Pulmonary artery endothelial cell (primary cell): ENCODE results near the gene GSTK1. TPM values are rescaled to one million over a fixed set of nuclear protein-coding genes. Genes with fewer than 3 reads are reported as not detected.
A peak's percentile ranks its signal among the peaks of the same experiment; 100 is the strongest.
"Not testable (repeated sequence)": the region's sequence is repeated elsewhere in the genome, so short reads cannot be mapped to it uniquely, and the experiment has no call there.

Experiments used
- DNase-seq: peaks from one replicate; pipeline ENCODE4 v3.0.0-alpha.2; 2011; ENCODE audit warnings: low read depth, low spot score
- total RNA-seq: library from RNA; depleted of rRNA; stranded (reverse); fragments of >200 nt; gene quantifications from 2 replicates; pipeline ENCODE4 v1.2.3, GENCODE V29; 2014

GSTK1 gene
- total RNA-seq: 76.0 and 90.9 TPM in 2 replicates

DNA sequence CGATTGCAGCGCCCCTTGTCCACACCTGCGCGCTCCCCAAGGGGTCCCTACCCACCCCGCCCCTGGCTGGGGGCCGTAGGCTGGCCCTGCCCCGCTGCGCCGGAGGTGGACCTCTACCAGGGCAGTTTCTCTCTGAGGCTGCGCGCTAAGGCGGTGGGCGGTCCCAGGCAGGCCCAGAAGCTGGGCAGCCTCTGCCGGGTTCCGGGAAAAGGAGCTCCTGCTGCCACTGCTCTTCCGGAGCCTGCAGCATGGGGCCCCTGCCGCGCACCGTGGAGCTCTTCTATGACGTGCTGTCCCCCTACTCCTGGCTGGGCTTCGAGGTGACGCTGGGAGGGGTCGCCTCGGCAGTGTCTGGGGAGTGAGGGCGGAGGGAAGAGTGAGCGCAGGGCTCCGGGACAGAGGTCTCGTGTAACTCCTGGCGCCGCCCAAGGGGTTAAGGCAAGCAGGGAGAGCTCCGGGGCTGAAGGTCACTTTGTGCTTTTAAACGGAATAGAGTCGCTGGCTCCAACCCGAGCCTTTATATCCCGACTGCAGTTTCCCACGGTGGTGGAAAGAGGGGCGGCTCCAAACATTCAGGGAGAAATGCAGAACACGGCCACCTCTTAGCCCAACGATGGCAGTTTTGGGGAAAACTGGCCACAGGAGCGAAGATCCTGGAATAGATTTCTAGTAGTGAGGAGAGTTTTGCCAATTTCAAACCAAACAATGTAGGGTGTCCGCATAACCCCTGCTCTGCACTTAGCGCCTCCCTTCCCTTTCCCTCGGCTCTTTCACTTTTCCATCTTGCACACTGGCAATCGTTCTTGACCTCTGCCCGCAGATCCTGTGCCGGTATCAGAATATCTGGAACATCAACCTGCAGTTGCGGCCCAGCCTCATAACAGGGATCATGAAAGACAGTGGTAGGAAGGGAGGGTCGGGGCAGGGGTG, at the start of gene GSTK1:
GSTK1 (plus strand) TSS at position 176 of the 930 bp plus-strand sequence; CDS start at position 249, 73 bp downstream.
- no peak for DNase-seq

DNA sequence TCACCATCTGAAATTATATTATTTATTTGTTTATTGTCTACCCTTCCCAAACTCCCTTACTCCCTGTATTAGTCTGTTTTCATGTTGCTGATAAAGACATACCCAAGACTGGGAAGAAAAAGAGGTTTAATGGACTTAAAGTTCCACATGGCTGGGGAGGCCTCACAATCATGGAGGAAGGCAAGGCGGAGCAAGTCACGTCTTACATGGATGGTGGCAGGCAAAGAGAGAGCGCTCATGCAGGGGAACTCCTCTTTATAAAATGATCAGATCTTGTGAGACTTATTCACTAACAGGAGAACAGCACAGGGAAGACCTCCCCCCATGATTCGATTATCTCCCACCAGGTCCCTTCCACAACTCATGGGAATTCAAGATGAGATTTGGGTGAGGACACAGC, 49.8 kb upstream of the GSTK1 start:
- DNase-seq: not testable (repeated sequence)

DNA sequence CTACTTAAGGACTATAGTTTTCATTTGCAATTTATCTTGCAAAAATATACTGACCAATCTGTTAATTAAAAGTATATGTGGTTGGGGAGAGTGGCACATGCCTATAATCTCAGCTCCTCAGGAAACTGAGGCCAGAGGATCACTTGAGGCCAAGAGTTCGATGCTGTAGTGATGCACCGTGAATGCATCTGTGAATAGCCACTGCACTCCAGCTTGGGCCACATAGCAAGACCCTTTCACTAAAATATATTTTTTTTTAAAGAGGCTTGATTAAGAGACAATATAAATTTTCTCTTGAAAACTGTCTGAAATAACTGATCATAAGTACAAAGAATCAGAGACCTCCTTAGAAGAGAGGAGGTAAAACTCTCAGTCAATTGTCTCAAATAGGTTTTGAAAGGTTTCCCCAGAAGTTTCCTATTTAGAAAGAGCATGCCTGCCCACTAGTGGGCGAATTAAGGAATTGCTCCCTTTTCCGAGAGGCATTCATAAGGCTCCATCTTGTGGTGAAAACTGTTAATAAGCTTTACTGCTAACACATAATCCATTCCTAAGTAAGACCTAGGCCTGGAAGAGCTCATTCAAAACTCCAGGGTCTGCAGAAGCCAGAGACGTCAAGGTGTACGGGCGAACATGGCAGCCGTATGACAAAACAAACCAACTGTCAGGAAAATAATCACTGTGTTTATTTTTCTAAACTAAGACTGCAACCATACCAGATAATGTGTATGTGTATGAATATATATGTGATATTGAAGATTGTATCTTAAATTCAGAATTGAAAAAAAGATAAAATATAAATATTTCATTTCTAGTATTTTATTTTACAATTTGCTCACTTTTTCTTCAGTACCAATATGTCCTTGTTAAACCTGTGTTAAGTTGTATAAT, 48.2 kb upstream of the GSTK1 start:
- DNase-seq: peak; percentile 60

DNA sequence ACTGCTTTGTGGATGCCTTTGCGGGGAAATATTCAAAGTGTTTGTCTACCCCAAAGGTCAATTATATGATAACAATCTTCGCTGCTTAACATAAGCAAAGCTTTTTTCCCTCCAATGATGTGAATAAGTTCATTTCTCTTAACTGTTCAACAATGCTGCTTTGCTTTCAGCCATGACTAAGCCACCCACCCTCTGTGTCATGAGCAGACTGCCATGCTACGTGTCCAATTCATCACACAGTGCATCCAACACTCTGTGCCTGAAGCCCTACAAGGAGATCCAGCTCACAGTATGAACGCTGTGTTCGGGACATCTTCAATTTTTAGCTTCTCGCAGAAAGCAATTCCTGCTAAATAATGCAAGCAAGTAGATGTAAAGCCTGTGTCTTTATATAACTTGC, 47.1 kb upstream of the GSTK1 start:
- no peak for DNase-seq

DNA sequence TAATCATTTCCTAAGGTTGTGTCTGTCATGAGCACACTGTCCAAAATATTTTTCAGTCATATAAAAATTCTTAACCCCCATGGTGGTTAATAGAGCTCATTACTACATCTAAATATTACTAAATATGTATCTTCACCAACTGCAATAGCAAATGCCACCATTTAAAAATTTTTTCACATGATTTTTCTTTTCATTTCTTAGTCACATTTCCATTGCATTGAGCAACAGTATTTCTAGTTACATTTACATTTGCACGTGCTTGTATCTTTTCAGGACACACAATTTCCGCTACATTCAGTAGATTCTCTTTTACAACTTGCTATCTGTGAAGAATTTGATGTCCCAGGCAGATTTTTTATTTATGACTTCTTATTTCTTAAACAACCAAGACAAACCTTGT, 46.6 kb upstream of the GSTK1 start:
- no peak for DNase-seq

DNA sequence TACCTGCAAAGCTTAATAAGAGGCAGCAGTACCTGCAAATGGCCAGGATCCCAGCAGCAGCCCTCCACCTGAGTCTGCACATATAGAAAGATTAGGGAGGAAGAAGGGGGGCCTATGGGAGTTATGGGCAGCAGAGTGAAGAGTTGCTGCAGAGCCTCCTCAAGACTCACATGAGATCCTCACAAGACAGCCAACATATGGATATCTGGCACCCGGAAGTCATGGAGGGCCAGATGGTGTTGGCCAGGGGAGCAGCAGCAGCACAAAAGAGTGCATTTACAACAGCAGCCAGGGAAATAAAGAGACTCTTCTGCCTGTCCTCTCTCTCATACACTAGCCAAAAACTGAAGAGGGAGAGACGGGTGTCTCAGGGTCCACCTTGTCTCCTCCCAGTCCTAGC, 45.4 kb upstream of the GSTK1 start:
- DNase-seq: no peak

DNA sequence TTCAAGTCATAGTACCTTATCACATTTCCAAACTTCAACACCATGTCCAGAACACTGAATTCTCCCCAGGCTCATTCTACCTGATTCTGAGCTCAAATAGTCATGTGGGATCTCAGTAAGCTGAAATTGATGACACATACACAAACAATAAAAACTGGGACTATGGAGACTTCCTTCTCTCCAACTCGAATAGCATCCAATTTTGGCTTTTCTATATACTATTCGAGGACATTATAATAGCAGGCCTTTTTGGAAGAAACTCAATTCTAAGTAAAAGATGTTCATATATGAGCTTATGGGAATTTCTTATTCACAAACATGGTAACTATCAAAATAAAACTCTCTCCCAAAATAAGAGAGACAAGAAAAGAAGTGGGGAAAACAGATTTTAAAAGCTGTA, 42.0 kb upstream of the GSTK1 start:
- DNase-seq: no peak

DNA sequence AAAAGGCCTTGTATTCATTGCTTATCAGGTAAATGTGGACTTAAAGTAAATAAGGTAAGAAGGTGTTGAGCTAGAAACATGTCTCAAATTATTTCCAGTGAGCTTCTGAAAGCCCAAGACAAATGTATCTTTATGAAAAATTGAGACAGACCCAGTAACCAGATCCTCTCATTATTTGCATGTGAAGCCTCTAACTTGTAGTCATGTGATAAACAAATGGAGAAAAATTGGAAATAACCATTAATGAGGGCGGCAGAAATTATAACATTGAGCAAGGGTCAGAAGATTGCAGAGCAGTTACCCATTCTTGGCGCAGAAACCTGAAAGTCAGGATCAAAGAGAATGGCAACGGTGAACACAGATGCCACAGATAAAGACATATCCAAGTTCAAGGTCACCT, 41.5 kb upstream of the GSTK1 start, which contains the start of gene TAS2R40:
TAS2R40 (plus strand) TSS at position 301 of the 400 bp plus-strand sequence; CDS start at position 343, 42 bp downstream.
- no peak for DNase-seq

DNA sequence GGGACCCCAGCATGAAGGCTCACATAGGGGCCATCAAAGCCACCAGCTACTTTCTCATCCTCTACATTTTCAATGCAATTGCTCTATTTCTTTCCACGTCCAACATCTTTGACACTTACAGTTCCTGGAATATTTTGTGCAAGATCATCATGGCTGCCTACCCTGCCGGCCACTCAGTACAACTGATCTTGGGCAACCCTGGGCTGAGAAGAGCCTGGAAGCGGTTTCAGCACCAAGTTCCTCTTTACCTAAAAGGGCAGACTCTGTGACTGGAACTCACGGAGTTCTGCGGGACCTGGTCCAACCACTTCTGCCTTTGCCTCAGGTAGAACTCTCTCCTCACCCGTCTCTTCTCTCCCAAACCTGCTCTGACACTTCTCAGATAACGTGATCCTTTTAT, 40.5 kb upstream of the GSTK1 start:
- DNase-seq: no peak

DNA sequence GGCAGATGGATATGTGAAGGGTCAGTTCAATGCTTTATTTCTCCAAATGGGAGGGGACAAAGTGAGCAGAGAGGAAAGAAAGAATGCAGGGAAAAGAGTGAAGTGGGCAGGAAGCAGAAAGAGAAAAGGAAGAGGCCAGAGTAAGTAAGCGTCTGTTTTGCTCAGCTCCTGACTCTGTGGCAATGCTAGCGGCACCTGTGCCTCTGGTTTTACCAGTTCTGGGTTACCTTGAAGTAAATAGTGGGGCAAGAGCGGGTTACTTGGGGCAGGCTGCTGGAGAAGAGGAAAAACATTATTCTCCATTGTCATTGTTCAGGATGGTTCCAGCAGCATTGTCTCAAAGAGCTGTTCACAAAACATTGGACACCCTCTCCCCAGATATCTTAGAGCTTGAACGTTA, 39.5 kb upstream of the GSTK1 start:
- no peak for DNase-seq

DNA sequence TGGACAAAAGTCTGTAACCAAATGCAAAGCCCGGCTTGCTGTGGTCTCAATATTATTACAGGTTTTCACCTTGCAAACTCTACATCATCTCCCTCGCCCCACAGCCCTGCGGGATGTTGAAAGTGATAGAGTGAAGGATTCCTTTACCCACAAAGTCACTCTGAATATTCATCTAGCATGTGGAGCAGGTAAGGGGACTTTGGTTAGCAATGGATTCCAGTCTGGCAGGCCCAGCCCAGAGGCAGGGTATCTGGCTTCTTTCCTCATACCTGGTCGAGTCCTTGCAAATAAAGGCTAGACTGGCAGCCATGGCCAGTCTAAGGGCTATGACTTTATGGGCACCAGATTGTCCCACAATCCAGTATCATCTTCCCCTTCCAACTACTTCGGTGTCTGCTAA, 38.2 kb upstream of the GSTK1 start:
- DNase-seq: no peak

DNA sequence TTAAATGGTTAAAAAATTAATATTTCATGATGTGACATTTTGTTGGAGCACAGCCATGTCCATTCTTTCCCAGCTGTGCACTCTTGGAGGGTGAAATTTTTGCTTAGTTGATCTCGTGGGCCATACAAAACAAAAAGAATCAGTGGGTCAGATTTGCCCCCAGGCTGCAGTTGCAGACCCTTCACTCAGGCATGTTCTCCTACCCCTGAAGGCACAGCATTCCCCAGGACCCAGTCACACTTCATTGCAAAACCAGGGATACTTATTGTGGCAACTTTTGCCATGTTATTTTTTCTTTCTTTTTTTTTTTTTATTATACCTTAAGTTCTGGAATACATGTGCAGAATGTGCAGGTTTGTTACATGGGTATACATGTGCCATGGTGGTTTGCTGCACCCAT, 35.4 kb upstream of the GSTK1 start:
- no peak for DNase-seq

DNA sequence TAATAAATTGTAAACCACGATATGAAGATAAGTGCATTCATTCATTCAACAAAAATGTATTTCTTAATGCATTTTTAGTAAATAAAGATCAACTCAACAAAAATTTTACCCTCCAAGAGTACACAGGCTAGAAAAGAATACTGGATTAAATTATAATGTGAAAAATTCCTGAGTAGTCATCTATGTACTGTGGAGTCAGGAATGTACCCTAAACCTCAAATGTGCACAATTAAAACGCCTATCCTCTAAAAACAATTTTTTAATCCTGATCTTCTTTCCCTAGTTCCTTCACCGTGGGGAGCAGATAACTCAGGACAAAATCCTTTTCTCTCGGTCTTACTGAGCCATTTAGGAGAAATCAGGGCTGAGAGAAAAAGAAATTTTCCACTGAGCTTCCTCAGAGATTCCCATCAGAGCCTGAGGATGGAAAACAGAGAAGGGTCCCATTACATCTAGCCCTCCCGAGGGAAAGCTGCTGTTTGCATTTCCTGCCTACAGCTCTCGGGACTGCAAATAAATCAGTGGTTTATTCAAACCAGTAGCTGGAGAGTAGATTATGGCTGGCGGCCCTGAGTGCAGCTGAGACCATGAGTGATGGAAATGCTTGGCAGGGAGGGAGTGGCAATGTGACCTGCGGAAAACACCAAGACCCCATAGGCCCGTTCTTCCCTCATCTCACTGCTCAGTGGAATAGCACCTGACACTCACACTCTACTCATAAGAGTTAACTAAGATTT, 34.0 kb upstream of the GSTK1 start:
- no peak for DNase-seq

DNA sequence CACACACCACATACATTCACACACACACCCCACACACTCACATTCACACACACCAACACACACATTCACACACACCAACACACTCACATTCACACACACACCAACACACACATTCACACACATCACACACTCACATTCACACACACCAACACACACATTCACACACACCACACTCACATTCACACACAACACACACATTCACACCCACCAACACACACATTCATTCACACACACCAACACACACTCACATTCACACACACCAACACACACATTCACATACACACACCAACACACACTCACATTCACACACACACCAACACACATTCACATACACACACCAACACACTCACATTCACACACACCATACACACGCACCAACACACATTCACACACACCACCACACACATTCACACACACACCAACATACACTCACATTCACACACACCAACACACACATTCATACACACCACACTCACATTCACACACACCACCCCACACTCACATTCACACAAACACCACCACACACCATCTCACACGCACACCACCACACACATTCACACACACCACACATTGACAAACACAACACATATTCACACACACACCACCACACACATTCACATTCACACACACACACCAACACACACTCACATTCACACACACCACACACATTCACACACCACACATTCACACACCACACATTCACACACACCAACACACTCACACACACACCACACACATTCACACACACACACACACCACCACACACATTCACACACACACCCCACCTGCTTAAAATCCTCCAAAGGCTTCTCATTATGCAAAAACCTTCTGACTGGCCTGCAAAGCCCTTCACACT, 32.4 kb upstream of the GSTK1 start:
- no peak for DNase-seq

DNA sequence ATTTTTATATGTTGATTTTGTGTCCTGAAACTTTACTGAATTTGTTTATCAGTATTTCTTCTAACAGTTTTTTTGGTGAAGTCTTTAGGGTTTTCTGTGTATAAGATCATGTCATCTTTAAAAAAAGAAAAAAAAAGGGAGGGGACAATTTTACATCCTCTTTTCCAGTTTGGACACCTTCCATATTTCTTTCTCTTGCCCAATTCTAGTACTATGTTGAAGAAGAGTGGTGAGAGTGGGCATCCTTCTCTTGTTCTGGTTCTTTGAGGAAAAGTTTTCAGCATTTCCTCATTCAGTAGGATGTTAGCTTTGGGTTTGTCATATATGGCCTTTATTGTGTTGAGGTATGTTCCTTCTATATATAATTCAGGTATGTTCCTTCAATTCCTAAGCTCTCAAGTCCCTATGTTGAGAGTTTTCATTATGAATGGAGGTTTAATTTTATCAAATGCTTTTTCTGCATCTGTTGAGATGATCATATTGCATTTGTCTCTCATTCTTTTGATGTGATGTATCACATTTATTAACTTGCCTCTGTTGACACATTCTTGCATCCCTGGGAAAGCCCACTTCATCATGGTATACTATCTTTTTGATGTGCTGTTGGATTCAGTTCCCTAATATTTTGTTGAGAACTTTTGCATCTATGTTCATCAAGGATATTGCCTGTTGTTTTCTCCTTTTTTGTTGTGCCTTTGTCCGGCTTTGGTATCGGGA, 29.3 kb upstream of the GSTK1 start:
- DNase-seq: no peak

DNA sequence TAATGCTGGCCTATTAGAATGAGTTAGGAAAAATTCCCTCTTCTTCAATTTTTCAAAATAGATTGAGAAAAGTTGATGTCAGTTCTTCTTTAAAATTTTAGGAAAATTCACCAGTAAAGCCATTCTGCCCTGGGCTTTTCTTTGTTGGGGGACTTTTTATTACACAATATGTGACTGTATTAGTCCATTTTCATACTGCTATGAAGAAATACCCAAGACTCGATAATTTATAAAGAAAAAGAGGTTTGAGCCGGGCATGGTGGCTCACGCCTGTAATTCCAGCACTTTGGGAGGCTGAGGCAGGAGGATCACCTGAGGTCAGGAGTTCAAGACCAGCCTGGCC, 28.7 kb upstream of the GSTK1 start:
- no peak for DNase-seq

DNA sequence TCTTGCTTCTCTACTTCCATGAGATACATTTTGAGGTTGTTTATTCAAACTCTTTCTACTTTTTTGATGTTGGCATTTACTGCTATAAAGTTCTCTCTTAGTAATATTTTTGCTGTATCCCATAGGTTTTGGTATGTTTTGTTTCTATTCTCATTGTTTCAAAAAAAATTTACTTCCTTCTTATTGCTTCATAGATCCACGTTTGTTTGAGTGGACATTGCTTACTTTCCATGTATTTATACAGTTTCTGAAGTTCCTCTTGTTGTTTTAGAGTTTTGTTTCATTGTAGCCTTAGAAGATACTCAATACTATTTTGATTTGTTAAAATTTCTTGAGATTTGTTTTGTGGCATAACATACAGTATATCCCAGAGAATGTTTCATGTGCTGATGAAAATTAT, 27.7 kb upstream of the GSTK1 start:
- no peak for DNase-seq

DNA sequence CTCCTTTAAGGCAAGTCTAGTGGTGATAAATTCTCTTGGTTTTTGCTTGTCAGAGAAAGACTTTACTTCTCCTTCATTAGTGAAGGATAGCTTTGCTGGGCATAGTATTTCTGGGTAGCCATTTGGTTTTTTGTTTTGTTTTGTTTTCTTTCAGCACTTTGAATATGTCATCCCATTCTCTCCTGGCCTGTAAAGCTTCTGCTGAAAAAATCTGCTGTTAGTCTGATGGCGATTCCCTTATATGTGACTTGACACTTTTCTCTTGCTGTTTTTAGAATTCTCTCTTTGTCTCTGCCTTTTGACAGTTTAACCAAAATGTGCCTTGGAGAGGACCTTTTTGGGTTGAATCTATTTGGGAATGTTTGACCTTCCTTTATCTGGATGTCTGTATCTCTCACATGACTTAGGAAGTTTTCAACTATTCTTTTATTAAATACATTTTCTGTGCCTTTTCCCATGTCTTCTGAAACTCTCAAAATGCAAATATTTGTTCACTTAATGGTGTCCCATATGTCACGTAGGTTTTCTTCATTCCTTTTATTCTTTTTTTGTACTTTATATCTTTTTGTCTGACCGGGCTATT, 26.7 kb upstream of the GSTK1 start:
- DNase-seq: no peak

DNA sequence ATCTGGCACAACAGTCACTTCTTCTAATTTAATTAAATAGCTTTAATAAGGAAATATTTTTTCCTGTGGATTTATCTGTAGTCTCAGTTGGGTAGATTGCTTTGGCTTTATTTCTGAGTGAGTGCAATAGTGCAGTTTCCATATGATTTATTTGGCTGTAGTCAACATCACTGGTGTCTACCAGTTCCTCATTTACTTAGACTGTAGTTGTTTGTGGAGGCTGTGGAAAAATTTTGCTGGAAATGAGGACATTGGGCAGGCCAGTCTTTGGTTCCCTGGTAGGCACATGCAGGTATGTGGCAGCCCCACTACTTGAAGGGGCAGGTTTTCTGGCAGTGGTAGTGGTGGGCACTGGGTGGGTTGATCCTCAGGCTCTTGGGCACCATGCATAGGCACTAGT, 25.9 kb upstream of the GSTK1 start:
- no peak for DNase-seq
